ENCODE data around the gene CRY2. TPM values are rescaled to one million over a fixed set of nuclear protein-coding genes. Genes with fewer than 3 reads are reported as not detected.

Gene CRY2
- total and polyA plus RNA-seq, 2 of the 13 experiments (the other 11 are each of a cell fraction or from before 2014, with no cell fraction given) = 10.1 to 12.2 TPM

DNA sequence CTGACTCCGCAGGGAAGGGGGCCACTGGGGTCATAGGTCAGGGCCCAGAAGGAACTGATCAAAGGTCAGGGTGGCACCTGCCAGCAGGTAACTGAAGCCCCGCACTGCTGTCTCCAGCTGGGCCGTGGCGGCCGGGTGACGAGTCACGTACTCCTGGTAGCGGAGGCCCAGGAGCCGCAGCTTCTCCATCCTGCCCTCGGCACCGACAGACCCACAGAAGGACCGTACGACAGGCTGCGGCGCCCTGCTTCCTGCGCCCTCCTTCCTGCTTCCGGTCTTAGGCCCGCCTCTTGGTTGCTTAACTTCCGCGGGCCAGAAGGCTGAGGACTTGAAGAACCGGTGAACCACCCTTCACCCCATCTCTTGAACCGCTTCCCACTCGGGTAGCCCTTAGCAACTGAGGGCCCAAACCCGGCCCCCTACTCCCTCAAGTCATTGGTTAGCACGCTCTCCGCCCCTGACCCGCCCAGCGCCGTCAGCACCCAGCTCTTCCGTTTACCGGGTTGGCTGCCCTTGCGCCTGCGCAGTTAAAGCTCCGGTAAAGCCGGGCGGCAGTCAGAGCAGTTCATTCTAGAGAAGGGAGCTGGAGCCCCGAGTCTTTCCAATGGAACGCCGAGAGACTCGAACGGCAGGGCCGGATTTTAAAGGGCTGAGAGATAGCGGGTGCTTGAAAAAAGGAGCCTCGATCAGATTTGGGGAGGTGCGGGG, 70.5 kb downstream of the CRY2 start, which contains the start of gene PEX16 (continued):
- TF ChIP-seq, protein P1, sequence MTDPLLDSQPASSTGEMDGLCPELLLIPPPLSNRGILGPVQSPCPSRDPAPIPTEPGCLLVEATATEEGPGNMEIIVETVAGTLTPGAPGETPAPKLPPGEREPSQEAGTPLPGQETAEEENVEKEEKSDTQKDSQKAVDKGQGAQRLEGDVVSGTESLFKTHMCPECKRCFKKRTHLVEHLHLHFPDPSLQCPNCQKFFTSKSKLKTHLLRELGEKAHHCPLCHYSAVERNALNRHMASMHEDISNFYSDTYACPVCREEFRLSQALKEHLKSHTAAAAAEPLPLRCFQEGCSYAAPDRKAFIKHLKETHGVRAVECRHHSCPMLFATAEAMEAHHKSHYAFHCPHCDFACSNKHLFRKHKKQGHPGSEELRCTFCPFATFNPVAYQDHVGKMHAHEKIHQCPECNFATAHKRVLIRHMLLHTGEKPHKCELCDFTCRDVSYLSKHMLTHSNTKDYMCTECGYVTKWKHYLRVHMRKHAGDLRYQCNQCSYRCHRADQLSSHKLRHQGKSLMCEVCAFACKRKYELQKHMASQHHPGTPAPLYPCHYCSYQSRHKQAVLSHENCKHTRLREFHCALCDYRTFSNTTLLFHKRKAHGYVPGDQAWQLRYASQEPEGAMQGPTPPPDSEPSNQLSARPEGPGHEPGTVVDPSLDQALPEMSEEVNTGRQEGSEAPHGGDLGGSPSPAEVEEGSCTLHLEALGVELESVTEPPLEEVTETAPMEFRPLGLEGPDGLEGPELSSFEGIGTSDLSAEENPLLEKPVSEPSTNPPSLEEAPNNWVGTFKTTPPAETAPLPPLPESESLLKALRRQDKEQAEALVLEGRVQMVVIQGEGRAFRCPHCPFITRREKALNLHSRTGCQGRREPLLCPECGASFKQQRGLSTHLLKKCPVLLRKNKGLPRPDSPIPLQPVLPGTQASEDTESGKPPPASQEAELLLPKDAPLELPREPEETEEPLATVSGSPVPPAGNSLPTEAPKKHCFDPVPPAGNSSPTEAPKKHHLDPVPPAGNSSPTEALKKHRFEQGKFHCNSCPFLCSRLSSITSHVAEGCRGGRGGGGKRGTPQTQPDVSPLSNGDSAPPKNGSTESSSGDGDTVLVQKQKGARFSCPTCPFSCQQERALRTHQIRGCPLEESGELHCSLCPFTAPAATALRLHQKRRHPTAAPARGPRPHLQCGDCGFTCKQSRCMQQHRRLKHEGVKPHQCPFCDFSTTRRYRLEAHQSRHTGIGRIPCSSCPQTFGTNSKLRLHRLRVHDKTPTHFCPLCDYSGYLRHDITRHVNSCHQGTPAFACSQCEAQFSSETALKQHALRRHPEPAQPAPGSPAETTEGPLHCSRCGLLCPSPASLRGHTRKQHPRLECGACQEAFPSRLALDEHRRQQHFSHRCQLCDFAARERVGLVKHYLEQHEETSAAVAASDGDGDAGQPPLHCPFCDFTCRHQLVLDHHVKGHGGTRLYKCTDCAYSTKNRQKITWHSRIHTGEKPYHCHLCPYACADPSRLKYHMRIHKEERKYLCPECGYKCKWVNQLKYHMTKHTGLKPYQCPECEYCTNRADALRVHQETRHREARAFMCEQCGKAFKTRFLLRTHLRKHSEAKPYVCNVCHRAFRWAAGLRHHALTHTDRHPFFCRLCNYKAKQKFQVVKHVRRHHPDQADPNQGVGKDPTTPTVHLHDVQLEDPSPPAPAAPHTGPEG (CRISPR knock-in tag; IDR thresholded peaks at IDR 0.05) = peak; percentile 68; the same call in 1 of the 2 replicates
- TF ChIP-seq, protein P2, sequence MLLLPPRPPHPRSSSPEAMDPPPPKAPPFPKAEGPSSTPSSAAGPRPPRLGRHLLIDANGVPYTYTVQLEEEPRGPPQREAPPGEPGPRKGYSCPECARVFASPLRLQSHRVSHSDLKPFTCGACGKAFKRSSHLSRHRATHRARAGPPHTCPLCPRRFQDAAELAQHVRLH (CRISPR knock-in tag; IDR thresholded peaks at IDR 0.05; ENCODE audit: borderline replicate concordance, low read depth) = no peak; the same call in 1 of the 2 replicates
- TF ChIP-seq GFI1 (CRISPR knock-in tag; IDR thresholded peaks at IDR 0.05; ENCODE audit: borderline replicate concordance) (no peak), TCF12 (IDR thresholded peaks at IDR 0.05) (no peak), TCF12 (CRISPR knock-in tag; IDR thresholded peaks at IDR 0.05) (no peak), ZNF552 (CRISPR knock-in tag; IDR thresholded peaks at IDR 0.05; ENCODE audit: borderline replicate concordance) (no peak), TAF1 (CRISPR knock-in tag; IDR thresholded peaks at IDR 0.05) (peak; percentile 49; the same call in 1 of the 2 replicates), ZNF549 (CRISPR knock-in tag; IDR thresholded peaks at IDR 0.05) (no peak), ZBTB7A (CRISPR knock-in tag; IDR thresholded peaks at IDR 0.05) (peak; percentile 73; the same call in 1 of the 2 replicates), BRD4 (CRISPR knock-in tag; IDR thresholded peaks at IDR 0.05) (no peak), FOXJ3 (CRISPR knock-in tag; IDR thresholded peaks at IDR 0.05; ENCODE audit: borderline replicate concordance) (no peak), HOXA5 (CRISPR knock-in tag; IDR thresholded peaks at IDR 0.05) (peak; percentile 65; the same call in 1 of the 2 replicates)
- TF ChIP-seq, protein P3, sequence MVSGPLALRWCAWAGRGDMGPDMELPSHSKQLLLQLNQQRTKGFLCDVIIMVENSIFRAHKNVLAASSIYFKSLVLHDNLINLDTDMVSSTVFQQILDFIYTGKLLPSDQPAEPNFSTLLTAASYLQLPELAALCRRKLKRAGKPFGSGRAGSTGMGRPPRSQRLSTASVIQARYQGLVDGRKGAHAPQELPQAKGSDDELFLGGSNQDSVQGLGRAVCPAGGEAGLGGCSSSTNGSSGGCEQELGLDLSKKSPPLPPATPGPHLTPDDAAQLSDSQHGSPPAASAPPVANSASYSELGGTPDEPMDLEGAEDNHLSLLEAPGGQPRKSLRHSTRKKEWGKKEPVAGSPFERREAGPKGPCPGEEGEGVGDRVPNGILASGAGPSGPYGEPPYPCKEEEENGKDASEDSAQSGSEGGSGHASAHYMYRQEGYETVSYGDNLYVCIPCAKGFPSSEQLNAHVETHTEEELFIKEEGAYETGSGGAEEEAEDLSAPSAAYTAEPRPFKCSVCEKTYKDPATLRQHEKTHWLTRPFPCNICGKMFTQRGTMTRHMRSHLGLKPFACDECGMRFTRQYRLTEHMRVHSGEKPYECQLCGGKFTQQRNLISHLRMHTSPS (CRISPR knock-in tag; IDR thresholded peaks at IDR 0.05; ENCODE audit: low read depth) = no peak
- TF ChIP-seq, protein P4, sequence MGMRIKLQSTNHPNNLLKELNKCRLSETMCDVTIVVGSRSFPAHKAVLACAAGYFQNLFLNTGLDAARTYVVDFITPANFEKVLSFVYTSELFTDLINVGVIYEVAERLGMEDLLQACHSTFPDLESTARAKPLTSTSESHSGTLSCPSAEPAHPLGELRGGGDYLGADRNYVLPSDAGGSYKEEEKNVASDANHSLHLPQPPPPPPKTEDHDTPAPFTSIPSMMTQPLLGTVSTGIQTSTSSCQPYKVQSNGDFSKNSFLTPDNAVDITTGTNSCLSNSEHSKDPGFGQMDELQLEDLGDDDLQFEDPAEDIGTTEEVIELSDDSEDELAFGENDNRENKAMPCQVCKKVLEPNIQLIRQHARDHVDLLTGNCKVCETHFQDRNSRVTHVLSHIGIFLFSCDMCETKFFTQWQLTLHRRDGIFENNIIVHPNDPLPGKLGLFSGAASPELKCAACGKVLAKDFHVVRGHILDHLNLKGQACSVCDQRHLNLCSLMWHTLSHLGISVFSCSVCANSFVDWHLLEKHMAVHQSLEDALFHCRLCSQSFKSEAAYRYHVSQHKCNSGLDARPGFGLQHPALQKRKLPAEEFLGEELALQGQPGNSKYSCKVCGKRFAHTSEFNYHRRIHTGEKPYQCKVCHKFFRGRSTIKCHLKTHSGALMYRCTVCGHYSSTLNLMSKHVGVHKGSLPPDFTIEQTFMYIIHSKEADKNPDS (CRISPR knock-in tag; IDR thresholded peaks at IDR 0.05) = no peak
- TF ChIP-seq, protein P5, sequence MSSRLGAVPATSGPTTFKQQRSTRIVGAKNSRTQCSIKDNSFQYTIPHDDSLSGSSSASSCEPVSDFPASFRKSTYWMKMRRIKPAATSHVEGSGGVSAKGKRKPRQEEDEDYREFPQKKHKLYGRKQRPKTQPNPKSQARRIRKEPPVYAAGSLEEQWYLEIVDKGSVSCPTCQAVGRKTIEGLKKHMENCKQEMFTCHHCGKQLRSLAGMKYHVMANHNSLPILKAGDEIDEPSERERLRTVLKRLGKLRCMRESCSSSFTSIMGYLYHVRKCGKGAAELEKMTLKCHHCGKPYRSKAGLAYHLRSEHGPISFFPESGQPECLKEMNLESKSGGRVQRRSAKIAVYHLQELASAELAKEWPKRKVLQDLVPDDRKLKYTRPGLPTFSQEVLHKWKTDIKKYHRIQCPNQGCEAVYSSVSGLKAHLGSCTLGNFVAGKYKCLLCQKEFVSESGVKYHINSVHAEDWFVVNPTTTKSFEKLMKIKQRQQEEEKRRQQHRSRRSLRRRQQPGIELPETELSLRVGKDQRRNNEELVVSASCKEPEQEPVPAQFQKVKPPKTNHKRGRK (CRISPR knock-in tag; IDR thresholded peaks at IDR 0.05) = no peak

All from HepG2 (cell line).